Peyer's patch (tissue), 4 donors: ENCODE data around the gene CTSW. TPM values are rescaled to one million over a fixed set of nuclear protein-coding genes. Genes with fewer than 3 reads are reported as not detected.
"Not testable (repeated sequence)": the region's sequence is repeated elsewhere in the genome, so short reads cannot be mapped to it uniquely, and the experiment has no call there.

Experiments
- DNase-seq, 3 donors: peaks; one replicate each; pipeline ENCODE4 v3.0.0-alpha.2; 2017 to 2019
- H3K27ac ChIP-seq, 4 donors: fragments of 200-600 bp; sonication (generic); one replicate each; pipeline ENCODE4 v1.5.1; 2016 to 2019
- H3K27me3 ChIP-seq, 2 donors: fragments of 200-600 bp; sonication (generic); one replicate each; pipeline ENCODE4 v1.5.1; 2019
- H3K36me3 ChIP-seq, 3 donors: fragments of 200-600 bp; sonication (generic); one replicate each; pipeline ENCODE4 v1.5.1; 2016 to 2019
- H3K4me1 ChIP-seq, 4 donors: fragments of 200-600 bp; sonication (generic); one replicate each; pipeline ENCODE4 v1.5.1; 2016 to 2019
- H3K4me3 ChIP-seq, 4 donors: fragments of 200-600 bp; sonication (generic); 1 replicate in 3 of 4; 2 replicates in 1 of 4; pipeline ENCODE4 v1.5.1; 2016 to 2019; ENCODE audit warnings: mild to moderate bottlenecking in 1 of 4
- H3K9me3 ChIP-seq, 4 donors: fragments of 200-600 bp; sonication (generic); one replicate each; pipeline ENCODE4 v1.5.1; 2016 to 2019; ENCODE audit warnings: mild to moderate bottlenecking in 1 of 4
- CTCF ChIP-seq, 6 experiments: fragments of 450-650 bp in 4 of 6; fragments of 200-600 bp in 2 of 6; sonication (generic) in 1 of 6; IDR thresholded peaks; one replicate each; pipeline ENCODE4 v1.5.1; 2017 to 2019; ENCODE audit warnings: antibody characterized with exemption in 6 of 6, mild to moderate bottlenecking in 3 of 6, moderate library complexity in 1 of 6
- POLR2A ChIP-seq, 2 donors: fragments of 450-650 bp; IDR thresholded peaks; one replicate each; pipeline ENCODE4 v1.5.1; 2017; ENCODE audit warnings: antibody characterized with exemption in 2 of 2, mild to moderate bottlenecking in 2 of 2, moderate library complexity in 2 of 2
- total RNA-seq, 4 donors: library from RNA; depleted of rRNA; stranded (reverse); fragments of >200 nt; gene quantifications; one replicate each; pipeline ENCODE4 v1.1.0, GENCODE V29; 2016

The CTSW gene
- total RNA-seq, 4 donors from 2014 or later = 1.3 to 1.9 TPM; not detected in 2

GRCh38 chr11:65843811-65844210 lies 35.8 kb upstream of the CTSW start:
- no peak for DNase-seq
- Histone ChIP-seq H3K27me3 (no peaks in the 10 kb centered on the region), H3K9me3 (no peaks in the 10 kb centered on the region), H3K4me3 (no peak overlapping the region), H3K4me1 (peaks cover 0 to 14% (median 0%) of the 10 kb centered on the region in 4 donors), H3K27ac (peak overlapping the region in 3 of 4 donors; percentile 19 to 78 (median 62)), H3K36me3 (no peaks in the 10 kb centered on the region)
- TF ChIP-seq POLR2A (IDR thresholded peaks at IDR 0.05) (no peak), CTCF (IDR thresholded peaks at IDR 0.05) (no peak)

- H3K27me3 ChIP-seq = no peaks in the 10 kb centered on the region
- H3K36me3 ChIP-seq = no peaks in the 10 kb centered on the region
- H3K9me3 ChIP-seq = no peaks in the 10 kb centered on the region
- peaks cover 0 to 14% (median 0%) of the 10 kb centered on the region in 4 donors for H3K4me1 ChIP-seq
- peak in 2 of 3 donors; percentile 51 to 57 for DNase-seq
- H3K27ac ChIP-seq = peak overlapping the region in 2 of 4 donors; percentile 71 to 78
- TF ChIP-seq POLR2A (IDR thresholded peaks at IDR 0.05) = no peak
- TF ChIP-seq CTCF (IDR thresholded peaks at IDR 0.05) = no peak
- H3K4me3 ChIP-seq = no peak overlapping the region
Measured at GRCh38 chr11:65844231-65844872, 35.3 kb upstream of the CTSW start.

GRCh38 chr11:65847746-65848145 lies 31.9 kb upstream of the CTSW start:
- DNase-seq = peak in 1 of 3 donors; percentile 30
- Histone ChIP-seq H3K27me3 (no peaks in the 10 kb centered on the region), H3K4me1 (peaks cover 0 to 28% (median 5%) of the 10 kb centered on the region in 4 donors), H3K4me3 (no peak overlapping the region), H3K9me3 (no peaks in the 10 kb centered on the region), H3K27ac (no peak overlapping the region), H3K36me3 (peaks cover 0 to 19% (median 0%) of the 10 kb centered on the region in 3 donors)
- TF ChIP-seq CTCF (IDR thresholded peaks at IDR 0.05) (no peak), POLR2A (IDR thresholded peaks at IDR 0.05) (no peak)

- peaks cover 0 to 30% (median 8%) of the 10 kb centered on the region in 4 donors for H3K4me1 ChIP-seq
- H3K27me3 ChIP-seq, H3K9me3 ChIP-seq, H3K4me3 ChIP-seq, H3K27ac ChIP-seq: not testable (repeated sequence)
- DNase-seq = peak in 1 of 3 donors; percentile 25
- peaks cover 0 to 29% (median 0%) of the 10 kb centered on the region in 3 donors for H3K36me3 ChIP-seq
Measured at GRCh38 chr11:65848693-65849092, 30.9 kb upstream of the CTSW start.

GRCh38 chr11:65849366-65849765 lies 30.3 kb upstream of the CTSW start:
- peak in 1 of 3 donors; percentile 45 for DNase-seq
- H3K4me1 ChIP-seq = peaks cover 0 to 27% (median 8%) of the 10 kb centered on the region in 4 donors
- H3K27ac ChIP-seq = no peak overlapping the region
- peaks cover 0 to 35% (median 0%) of the 10 kb centered on the region in 3 donors for H3K36me3 ChIP-seq
- H3K4me3 ChIP-seq = no peak overlapping the region
- no peak for TF ChIP-seq POLR2A (IDR thresholded peaks at IDR 0.05)
- no peak for TF ChIP-seq CTCF (IDR thresholded peaks at IDR 0.05)
- no peaks in the 10 kb centered on the region for H3K27me3 ChIP-seq
- H3K9me3 ChIP-seq = no peaks in the 10 kb centered on the region

GRCh38 chr11:65849771-65850216 lies 29.8 kb upstream of the CTSW start:
- Histone ChIP-seq H3K27ac (no peak overlapping the region), H3K27me3 (no peaks in the 10 kb centered on the region), H3K4me3 (no peak overlapping the region), H3K9me3 (no peaks in the 10 kb centered on the region), H3K4me1 (peaks cover 0 to 28% (median 8%) of the 10 kb centered on the region in 4 donors), H3K36me3 (peaks cover 0 to 40% (median 0%) of the 10 kb centered on the region in 3 donors)
- no peak for TF ChIP-seq POLR2A (IDR thresholded peaks at IDR 0.05)
- no peak for TF ChIP-seq CTCF (IDR thresholded peaks at IDR 0.05)
- DNase-seq = peak in 1 of 3 donors; percentile 46
